Stimulated activated CD8-positive, alpha-beta memory T cell treated with anti-CD3 and anti-CD28 coated beads, Interleukin-15, amount 100 ng/mL, for 24 hours (primary cell): ENCODE measurements around the gene VSIG10.
"Not testable (repeated sequence)": the region's sequence is repeated elsewhere in the genome, so short reads cannot be mapped to it uniquely, and the experiment has no call there.

ENCODE experiments used
- DNase-seq: peaks from one replicate; pipeline ENCODE4 v3.0.0-alpha.2; 2020; ENCODE audit warnings: low read depth

VSIG10 gene

GRCh38 chr12:118032188-118032587, 71.6 kb downstream of the VSIG10 start:
- no peak for DNase-seq

- DNase-seq, result no peak
These were observed 74.6 kb downstream of the VSIG10 start for GRCh38 chr12:118029166-118029565.

GRCh38 chr12:118025168-118025567, 78.6 kb downstream of the VSIG10 start:
- DNase-seq, result no peak

GRCh38 chr12:118023301-118023860, 80.4 kb downstream of the VSIG10 start:
- no peak for DNase-seq

GRCh38 chr12:118022728-118023109, 81.1 kb downstream of the VSIG10 start:
- DNase-seq, result no peak

- not testable (repeated sequence) for DNase-seq
These were observed 81.6 kb downstream of the VSIG10 start for GRCh38 chr12:118022097-118022727.

- no peak for DNase-seq
These were observed 83.8 kb downstream of the VSIG10 start for GRCh38 chr12:118020036-118020435.

DNA sequence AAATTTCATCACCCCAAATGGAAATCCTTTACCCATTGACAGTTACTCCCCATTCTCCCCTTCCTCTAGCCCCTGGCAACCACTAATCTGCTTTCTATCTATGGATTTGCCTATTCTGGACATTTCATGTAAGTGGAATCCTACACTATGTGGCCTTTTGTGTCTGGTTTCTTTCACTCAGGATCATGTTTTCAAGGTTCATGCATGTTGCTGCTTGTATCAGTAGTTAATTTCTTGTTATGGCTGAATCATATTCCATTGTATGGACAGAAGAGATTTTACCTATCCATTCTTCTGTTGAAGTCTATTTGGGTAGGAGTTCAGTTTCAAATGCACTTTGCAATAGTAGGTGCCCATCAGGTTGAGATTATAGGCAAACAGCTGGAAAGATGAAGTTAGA, 85.9 kb downstream of the VSIG10 start:
- DNase-seq, result no peak

- DNase-seq, result peak; percentile 96
These were observed 87.2 kb downstream of the VSIG10 start, which contains the start of gene RFC5 for GRCh38 chr12:118016424-118017264. Gene RFC5, plus strand, starts transcription at chr12:118016703. Its CDS starts 125 bp downstream, at chr12:118016828.

DNA sequence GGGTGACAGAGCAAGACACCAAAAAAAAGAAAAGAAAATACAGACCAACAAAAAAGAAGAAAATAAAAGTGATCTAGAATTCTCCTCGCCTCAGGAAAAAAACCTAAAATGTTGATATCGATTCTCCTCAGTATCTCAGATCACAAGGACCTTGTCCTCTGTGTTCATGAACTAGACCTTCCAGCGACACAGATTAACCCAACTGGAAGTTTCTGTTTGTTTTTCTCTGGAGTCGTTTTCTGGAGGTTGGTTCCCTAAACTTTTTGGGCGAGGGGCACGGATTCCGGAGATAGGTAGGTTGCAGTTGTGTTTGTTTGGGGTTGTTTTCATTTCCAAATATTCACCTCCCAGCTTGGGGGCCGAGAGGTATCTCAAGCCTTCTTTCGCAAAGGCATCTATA, 87.9 kb downstream of the VSIG10 start:
- no peak for DNase-seq

GRCh38 chr12:118015306-118015705, 88.5 kb downstream of the VSIG10 start:
- no peak for DNase-seq
